Eye (tissue), 1 donor: Measurements from ENCODE around the gene LRRC9.
A peak's percentile ranks its signal among the peaks of the same experiment; 100 is the strongest.
"Not testable (repeated sequence)": the region's sequence is repeated elsewhere in the genome, so short reads cannot be mapped to it uniquely, and the experiment has no call there.

Experiments used
- DNase-seq: peaks from one replicate; pipeline ENCODE4 v3.0.0-alpha.2; 2015

Gene LRRC9

DNA sequence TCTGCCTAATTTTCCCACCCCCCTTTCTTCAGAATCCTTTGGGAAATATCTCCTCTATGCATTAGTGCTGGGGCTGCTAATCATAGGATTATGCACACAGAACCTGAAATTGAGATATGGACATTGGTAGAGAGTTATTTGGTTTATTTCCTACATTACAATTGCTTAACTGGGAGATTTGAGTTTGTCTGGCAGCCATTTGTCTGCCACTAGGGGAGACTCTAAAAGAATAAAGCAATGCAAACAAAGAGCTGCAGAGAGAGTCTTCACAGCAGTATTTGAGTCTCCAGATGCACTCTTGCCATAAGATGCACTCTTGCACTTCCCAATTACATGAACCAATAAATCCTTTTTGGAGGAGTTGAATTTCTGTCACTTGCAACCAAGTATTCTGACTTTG, 159.8 kb downstream of the LRRC9 start:
- DNase-seq = no peak

DNA sequence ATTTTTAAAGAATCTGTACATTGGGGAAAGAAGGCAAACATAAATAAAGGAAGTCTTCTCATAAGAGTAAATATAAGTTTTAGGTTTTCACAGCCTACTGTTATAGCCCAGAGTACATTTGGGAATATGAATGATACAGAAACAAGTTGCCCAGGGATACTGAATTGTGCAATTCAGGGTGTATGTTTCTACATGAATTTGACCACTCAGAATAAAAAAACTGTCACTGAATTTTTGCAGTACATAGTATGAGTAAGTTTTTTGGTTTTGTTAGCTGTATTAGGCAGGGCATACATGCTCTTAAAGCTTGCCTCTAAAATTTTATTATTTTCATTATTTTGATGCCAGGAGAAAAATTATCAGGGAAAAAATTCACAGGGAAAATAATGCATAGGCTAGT, 165.1 kb downstream of the LRRC9 start:
- DNase-seq = no peak

DNA sequence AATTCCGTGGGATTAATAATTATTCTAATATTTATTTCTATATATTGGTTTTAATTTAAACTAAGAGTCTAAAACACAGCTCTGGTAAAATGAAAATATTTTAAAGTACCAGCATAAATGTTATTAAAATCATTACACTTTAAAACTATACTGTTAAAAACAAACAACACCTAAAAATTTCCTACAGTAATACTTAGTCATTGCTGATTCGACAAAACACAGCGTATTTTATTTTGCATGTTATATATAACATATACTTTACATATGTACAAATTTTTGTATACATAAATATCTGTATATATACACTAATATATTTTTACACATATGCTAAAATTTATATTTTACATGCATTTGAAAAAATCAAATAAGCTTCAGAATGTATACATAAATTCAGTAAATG, 165.7 kb downstream of the LRRC9 start:
- DNase-seq = no peak

DNA sequence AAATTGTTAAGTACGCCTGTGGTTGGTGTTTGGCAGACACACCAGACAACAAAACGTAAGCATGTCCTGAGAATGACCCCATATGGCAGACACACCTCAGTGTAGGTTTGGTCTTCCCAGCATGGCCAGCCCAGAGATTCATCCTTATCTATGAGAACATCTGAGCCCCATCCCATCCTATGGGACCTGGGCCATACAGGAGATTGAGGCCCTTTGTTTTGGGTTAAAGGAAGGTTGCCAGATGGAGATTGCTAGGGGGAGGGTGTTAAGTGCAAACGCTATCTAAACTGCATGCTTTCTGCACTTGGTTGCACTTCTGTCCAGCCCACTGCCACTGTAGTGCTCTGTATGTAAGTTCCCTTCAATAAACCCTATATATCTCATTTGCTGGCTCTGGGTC, 167.7 kb downstream of the LRRC9 start:
- no peak for DNase-seq

DNA sequence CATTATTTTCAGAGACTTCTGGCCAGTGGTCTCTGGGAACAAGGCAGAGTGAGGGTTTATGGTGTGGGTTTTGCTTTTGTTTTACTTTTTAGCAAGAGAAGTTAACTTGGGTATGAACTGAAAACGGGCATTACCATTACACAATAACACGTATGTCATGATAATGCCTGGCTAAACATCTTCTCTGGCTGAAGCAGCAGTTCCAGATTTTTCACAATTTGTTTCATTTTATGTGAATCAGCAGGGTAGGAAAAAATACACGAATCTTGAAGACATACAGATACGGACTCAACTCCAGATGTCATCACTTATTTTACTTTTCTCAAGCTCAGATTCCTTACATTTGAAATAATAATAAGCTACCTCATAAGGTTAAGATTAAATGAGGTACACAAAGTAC, 169.3 kb downstream of the LRRC9 start:
- DNase-seq = no peak

DNA sequence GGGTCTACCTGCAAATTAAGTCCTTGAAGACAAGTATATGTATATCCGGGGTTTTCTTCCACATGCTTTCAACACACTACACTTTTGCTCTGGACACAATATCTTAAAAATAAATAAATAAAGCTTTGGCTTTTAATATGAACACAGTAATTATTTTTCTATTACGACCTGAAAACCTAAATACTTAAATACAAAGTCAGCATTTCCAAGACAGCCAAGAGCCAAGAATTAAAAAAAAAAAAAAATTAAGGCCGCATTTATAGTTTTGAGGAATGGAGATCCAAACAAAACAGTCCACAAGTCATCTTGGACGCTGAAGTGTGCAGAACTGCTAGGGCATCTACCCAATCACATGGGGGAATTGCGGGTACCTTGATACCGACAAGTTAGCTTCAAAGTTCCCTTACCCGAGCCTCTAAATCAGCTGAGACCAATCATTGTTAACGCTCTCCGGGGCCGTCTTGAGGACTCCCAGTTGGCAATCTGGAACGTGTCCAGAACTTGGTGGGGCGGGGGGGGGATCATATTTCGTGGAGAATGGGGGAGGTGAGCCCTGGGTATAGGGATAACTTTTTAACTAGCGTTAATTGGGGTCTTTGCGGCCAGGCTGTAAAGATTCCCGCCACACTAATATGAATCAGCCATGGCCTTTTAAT, 171.0 kb downstream of the LRRC9 start:
- peak; percentile 90 for DNase-seq

DNA sequence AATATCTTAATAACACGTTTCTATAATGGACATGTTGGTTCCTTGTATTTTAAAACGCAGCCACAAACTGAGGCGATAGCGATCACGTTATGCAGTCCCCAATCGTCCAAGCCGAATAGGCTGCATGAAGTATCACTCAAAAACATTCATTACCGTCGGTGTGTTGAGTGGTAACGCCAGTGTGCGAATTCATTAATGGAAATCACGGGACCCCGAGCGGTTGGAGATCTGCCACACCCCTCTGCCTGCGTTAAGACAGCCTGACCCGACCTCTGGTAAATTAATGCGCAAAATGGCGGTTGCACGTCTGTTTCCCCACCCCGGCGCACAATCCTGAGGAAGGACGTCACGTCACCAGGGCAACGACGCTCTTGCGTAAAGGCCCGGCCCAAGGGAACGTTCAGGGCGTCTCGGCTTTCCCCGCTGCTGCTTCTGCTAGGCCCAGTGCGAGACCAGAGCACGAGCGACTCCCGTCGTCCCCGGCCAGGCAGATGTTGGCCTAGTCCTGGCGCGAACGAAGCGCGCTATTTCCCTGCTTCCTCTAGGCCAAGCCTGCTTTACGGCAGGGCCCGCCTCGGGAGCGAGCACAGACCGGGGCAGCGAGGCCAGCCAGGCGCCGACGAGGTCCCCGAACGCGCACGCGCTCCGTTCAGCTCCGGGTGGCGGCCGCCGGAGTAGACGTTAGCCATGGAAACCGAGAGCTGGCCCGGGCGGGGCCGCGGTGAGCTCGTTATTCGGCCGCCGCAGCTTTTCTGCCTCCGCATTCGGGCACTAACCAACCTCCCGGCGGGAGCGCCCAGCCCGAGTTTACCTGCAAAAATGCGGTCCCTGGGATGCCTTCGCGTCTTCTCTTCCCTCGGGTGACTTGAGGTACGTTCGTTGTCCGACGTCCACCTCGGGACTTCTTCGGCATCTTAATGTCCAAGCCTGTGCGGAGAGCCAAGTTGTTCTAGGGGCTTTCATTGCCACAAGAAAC, 171.9 kb downstream of the LRRC9 start, which contains the start of gene PCNX4:
PCNX4 (plus strand) TSS at position 374 of the 976 bp plus-strand sequence. CDS start 15,716 bp downstream, outside the sequence.
- DNase-seq = peak; percentile 100

DNA sequence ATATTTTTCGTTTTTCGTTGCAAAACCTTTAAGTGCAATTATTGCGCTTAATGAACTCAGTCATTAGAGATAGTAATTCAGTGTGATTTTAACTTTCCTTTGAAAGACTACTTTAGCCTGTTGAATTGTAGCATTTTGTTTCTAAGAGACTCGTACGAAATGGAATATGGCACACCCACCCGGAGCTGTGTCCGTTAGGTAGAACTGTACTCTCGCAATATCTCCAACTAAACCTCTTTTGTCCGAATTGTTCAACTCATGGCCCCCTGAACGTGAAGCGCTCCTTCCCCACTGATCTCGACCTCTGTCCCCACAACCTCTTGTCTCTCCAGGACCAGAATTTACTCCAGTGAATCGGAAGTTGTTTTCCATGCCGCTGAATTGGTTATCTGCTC, 172.6 kb downstream of the LRRC9 start:
- DNase-seq = peak; percentile 82

DNA sequence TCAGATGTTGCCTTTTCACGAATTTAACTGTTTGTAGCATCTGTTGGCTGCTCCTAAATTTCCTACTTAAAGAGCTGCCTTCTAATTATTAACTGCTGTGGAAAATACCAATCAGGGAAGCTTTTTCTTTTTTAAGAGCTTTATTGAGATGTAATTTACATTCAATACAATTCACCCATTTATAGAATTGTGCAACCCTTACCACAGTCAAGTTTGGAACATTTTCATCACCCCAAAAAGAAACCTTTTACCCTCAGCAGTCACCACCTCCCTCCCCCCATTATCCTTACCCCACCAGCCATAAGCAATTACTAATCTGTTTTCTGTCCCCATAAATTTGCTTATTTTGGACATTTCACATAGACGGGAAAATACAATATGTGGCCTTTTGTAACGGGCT, 173.1 kb downstream of the LRRC9 start:
- DNase-seq = no peak

DNA sequence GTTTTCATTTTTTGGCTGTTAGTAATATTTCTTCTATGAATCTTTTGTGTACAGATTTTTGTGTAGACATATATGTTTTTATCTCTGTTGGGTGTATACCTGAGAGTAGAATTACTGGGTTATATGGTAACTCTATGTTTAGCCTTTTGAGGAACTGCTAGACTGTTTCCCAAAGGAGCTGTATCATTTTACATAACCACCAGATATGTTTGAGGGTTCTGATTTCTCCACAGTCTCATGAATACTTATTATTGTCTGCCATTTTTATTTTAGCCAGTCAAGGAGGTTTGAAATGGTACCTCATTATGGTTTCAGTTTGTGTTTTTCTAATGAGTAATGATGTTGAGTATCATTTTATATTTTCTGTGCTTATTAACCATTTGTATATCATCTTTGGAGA, 173.7 kb downstream of the LRRC9 start:
- DNase-seq = no peak

DNA sequence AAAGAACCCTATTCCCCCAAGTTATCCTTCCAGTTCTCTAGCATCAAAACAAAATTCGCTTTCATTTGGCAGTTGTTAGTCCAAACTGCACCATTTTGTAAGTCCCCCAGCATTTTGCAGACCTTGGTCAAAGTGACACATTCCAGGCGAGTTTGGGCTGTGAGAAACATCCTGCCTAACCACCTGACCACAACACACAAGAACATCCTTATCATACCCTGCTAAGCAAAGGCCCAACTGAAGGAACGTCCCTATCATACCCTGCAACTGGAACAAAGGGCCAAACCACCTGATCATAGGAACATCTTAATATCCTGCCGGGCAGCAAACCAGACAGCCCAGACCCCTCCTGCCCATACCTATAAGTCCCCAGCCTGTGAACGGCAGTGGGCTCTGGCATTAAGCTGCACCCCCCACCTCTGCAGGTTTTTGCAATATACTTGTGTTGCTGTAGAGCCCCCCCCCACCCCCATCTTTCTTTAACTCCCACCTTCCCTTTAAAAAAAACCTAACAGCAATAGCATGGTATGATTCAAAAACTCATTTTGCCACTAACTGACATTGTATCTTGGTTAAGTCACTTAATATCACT, 174.5 kb downstream of the LRRC9 start:
- DNase-seq = peak; percentile 23

DNA sequence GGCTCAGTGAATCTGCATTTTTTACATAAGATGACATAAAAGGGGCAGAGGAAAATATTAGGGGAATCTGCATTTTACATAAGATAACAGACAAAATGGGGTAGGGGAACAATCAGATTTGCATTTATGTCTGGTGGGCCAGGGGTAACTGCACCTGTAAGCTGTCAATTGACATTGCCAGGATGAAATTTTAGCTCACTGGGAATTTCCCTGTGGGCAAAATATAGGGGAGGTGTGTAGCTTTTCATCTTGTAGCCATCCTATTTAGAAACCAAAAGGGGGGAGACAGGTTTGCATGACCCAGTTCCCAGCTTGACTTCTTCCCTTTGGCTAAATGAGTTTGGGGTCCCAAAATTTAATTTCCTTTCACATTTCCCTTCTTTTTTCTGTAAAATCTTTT, 175.3 kb downstream of the LRRC9 start:
- no peak for DNase-seq

DNA sequence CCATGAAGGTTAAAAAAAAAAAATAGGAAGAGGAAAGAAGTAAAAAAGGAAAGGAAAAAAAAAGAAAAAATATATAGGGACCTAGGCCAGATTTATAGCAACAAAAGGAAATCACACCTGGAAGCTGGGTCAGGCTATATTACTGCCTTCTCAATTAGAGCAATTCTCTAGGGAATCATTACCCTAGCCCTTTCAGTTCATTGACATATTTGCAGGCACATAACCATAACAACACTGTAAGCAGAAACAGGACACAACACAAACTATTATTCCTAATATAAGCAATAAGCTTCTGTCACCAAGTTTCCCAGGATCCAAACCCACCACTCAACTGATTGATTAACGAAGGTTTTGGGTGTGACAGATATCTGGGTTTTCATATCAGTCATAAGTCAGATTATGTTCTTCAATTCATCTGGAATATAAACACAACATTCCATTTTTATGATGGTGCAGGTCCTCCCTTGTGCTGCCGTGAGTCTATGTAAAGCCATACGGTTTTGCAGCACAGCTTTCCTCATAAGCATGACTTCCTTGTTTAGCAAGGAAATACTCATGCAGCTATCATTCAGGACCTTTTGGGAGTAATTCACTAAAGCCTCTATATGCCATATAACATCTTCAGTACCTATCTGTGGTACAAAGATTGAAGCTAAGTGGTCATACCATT, 176.0 kb downstream of the LRRC9 start:
- DNase-seq = no peak

DNA sequence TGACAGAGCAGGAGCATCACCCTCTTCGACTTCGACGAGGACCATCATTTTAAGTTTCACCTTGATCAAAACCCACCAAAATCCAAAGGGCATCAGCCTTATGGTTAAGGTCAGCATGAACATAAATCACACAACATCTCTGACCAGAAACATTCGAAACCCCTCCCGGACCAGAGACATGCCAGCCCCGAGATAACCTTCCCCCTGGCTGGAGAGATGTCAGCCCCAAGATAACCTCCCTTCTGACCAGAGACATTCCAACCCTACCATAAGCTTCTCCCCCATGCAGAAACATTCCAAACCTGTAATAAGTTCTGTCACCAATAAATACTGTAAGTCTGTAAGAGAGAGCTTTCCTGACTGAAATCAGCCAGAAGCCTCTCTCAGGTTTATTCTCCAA, 178.0 kb downstream of the LRRC9 start:
- DNase-seq = no peak

DNA sequence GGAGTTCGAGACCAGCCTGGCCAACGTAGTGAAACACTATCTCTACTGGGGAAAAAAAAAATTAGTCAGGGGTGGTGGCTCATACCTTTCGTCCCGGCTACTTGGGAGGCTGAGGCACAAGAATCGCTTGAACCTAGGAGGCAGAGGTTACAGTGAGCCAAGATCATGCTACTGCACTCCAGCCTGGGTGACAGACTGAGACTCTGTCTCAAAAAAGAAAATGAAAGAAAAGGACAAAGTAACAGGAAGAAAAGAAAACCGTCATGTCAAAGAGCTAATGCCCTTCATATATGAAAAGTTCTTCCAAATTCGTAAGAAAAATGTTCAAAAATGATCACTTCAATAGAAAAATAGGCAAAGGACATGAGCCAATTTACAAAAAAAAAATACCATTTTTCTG, 179.9 kb downstream of the LRRC9 start:
- DNase-seq = not testable (repeated sequence)

DNA sequence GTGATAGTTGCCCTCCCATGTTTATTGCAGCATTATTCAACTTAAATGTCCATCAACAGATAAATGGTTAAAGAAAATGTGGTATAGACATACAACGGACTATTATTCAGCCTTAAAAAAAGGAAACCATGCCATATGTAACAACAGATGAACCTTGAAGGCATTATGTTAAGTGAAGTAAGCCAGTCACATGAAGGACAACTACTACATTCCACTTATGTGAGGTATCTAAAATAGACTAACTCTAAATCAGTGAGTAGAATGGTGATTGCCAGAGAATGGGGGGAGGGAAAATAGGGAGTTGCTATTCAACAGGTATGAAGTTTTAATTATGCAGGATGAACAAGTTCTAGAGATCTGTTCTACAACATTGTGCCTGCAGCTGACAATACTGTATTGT, 181.8 kb downstream of the LRRC9 start:
- DNase-seq = no peak

DNA sequence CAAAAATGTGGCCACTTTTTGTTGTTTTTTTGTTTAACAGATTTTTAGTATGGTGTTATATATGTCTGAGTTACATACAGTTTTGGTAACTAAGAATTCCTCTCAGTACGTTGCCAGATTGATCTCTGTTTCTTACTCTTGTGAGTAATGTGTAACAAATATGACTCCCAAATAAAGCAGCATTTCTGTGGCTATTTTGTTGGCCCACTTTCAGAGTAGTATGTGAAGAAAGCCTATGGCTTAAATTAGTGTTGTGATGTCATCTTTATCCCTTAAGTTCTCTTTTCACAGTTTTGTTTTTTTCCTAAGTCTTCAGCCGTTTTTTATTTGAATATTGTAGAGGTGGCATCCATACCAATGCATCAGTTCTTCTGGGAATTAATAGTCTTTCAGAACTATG, 182.4 kb downstream of the LRRC9 start:
- DNase-seq = peak; percentile 24

DNA sequence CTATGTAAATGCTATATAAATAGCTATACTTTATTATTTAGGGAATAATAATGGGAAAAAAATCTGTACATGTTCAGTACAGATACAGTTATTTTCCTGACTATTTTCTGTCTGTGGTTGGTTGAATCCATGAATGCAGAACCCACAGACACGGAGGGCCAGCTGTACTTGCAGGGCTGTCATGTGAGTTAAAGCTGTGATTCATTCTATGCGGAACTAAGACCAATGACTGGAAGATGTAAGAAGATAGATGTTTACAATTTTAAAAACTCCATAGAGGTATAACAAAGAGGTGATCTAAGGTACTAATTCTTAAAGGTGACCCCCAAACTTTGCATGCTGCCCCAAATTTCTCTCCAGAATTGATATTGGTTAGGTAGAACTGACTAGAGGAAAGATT, 186.4 kb downstream of the LRRC9 start:
- DNase-seq = no peak

DNA sequence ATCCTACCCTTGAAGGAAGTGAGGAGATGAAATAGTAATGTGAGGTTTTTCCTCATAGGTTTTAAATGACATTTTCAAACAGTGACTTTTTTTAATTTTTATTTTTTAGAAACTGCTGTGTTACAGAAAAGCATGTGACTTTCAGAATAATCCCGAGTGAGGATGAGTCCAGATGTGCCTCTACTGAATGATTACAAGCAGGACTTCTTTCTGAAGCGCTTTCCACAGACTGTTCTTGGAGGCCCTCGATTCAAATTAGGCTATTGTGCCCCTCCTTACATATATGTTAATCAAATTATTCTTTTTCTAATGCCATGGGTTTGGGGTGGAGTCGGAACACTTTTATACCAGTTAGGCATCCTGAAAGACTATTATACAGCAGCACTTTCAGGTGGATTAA, 187.5 kb downstream of the LRRC9 start:
- no peak for DNase-seq

DNA sequence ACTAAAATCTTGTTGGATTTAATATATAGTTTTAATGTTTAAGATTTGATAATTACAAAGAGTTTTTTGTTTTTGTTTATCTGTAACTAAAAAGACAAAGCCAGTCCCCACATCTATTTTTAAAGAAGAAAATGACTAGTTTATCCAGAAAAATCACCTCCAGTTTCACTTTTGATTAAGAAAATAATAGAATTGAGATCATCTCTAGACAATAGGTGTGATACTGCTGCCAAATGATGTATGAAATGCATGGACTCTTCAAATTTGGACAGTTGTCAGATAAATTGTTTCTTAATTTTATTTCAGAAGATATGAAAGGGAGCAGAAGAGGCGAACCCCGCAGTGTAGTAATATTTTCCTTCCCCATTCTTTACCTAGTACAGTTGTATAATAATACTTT, 191.8 kb downstream of the LRRC9 start:
- no peak for DNase-seq
